NOMO-1 treated with DMSO at 0.1 percent for 48 hours (cell line): ENCODE results near the gene SYNPR.
"Not testable (repeated sequence)": the region's sequence is repeated elsewhere in the genome, so short reads cannot be mapped to it uniquely, and the experiment has no call there.

Experiments
- DNase-seq: peaks from one replicate; lab custom pipeline; 2025; ENCODE audit not compliant: unreplicated experiment; lab: John Stamatoyannopoulos, UW

The SYNPR gene

GRCh38 chr3:63609408-63609807 is 331.3 kb downstream of the SYNPR start:
- no peak for DNase-seq

GRCh38 chr3:63609834-63610233 is 331.7 kb downstream of the SYNPR start:
- no peak for DNase-seq

- no peak for DNase-seq
Measured at GRCh38 chr3:63611382-63611781, 333.3 kb downstream of the SYNPR start.

GRCh38 chr3:63613561-63613960 is 335.5 kb downstream of the SYNPR start:
- DNase-seq, result no peak

- no peak for DNase-seq
Measured at GRCh38 chr3:63617391-63617790, 339.3 kb downstream of the SYNPR start.

GRCh38 chr3:63624941-63625560 is 346.9 kb downstream of the SYNPR start:
- no peak for DNase-seq

GRCh38 chr3:63631670-63632069 is 353.6 kb downstream of the SYNPR start:
- no peak for DNase-seq

GRCh38 chr3:63635186-63635585 is 357.1 kb downstream of the SYNPR start:
- DNase-seq, result no peak

- DNase-seq, result no peak
Measured at GRCh38 chr3:63639806-63640205, 361.7 kb downstream of the SYNPR start.

GRCh38 chr3:63642488-63642887 is 364.4 kb downstream of the SYNPR start:
- DNase-seq, result no peak

GRCh38 chr3:63644212-63644797 is 366.2 kb downstream of the SYNPR start:
- DNase-seq, result no peak

- DNase-seq, result not testable (repeated sequence)
Measured at GRCh38 chr3:63644928-63645781, 367.0 kb downstream of the SYNPR start.

GRCh38 chr3:63652066-63652725 is 374.1 kb downstream of the SYNPR start, which contains the start of gene SNTN:
Gene SNTN, plus strand, starts transcription at chr3:63652675. Its CDS starts 13 bp downstream, at chr3:63652688.
- DNase-seq, result no peak

GRCh38 chr3:63654211-63654610 is 376.1 kb downstream of the SYNPR start:
- no peak for DNase-seq

- no peak for DNase-seq
Measured at GRCh38 chr3:63654931-63655330, 376.8 kb downstream of the SYNPR start.

GRCh38 chr3:63655519-63655918 is 377.4 kb downstream of the SYNPR start:
- DNase-seq, result peak; percentile 41

GRCh38 chr3:63656786-63657185 is 378.7 kb downstream of the SYNPR start:
- DNase-seq, result no peak

GRCh38 chr3:63661242-63661641 is 383.1 kb downstream of the SYNPR start:
- peak; percentile 13 for DNase-seq

GRCh38 chr3:63662011-63662410 is 383.9 kb downstream of the SYNPR start:
- no peak for DNase-seq

- no peak for DNase-seq
Measured at GRCh38 chr3:63662500-63662899, 384.4 kb downstream of the SYNPR start.
